GF-D8 (cell line): ENCODE results near the gene ABCA7.

Experiments
- DNase-seq: peaks from one replicate; lab custom pipeline; 2025; lab: John Stamatoyannopoulos, UW

The ABCA7 gene

GRCh38 chr19:1072371-1073015 lies 32.6 kb downstream of the ABCA7 start:
- DNase-seq = no peak

DNA sequence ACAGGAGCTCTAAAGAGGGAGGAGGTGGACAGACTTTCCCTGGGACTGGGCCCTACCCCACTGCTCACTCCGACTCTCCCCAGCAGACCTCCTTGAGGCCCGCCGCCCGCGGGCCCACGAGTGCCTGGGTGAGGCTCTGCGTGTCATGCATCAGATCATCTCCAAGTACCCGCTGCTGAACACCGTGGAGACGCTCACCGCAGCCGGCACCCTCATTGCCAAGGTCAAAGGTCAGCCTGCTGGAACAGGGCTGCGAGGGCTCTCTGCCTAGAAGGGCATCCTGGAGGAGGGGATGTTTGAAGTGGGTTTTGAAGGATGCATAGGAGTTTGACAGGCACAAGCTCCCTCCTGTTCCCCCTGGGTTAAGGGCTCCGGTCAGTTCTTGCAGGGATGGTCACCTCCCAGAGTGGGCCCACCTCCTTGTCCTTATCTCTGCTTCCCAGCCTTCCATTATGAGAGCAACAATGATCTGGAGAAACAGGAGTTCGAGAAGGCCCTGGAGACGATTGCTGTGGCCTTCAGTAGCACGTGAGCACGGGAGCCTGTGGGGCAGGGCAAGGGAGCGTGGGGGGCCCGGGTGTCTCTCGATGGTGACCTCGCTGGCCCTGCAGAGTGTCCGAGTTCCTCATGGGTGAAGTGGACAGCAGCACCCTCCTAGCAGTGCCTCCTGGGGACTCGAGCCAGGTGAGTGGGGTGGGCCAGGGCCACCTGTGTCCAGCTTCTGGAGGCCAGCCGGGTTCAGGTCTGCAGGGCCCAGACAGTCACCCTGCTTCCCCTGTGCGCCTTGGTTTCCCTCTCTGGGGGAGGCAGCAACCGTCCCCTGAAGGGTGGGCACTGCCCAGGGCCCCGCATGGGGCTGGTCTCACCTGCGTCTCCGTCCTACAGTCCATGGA lies 33.4 kb downstream of the ABCA7 start:
- DNase-seq = no peak

- no peak for DNase-seq
Measured at GRCh38 chr19:1073956-1074517, 34.1 kb downstream of the ABCA7 start.

- DNase-seq = peak; percentile 55
Measured at GRCh38 chr19:1074544-1075283, 34.8 kb downstream of the ABCA7 start.

DNA sequence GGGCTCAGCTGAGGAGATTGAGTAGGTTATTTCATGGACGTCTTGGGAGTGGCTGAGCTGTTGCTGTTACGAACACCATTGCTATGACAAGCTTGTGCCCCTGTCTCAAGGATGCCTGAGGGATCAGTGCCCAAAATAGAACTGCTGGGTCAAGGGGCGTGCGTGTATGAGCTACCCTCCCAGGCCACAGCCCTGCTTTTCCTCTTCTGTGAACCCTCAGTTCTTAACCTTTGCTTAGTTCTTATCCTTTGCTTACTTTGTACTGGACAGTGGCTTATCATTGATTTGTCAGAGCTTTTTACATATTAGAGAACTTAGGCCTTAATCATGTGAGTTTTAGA lies 36.1 kb downstream of the ABCA7 start:
- no peak for DNase-seq

DNA sequence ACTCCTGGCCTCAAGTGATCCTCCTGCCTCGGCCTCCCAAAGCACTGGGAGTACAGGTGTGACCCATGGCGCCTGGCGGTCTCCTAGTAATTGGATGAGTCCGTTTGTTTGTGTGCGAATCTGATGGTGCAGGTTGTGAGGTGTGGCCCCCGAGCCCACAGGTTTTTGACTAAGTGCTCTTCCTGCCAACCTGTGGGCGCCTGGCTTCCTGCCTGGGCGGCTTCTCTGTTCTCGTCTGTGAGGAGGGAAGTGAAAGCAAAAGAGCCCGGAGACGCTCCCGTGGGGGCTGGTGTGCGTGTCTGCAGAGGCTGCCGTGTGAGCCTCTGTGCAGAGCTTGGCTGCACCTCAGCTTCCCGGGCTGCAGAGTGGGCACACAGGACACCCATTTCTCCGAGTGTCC lies 37.0 kb downstream of the ABCA7 start:
- DNase-seq = peak; percentile 41

DNA sequence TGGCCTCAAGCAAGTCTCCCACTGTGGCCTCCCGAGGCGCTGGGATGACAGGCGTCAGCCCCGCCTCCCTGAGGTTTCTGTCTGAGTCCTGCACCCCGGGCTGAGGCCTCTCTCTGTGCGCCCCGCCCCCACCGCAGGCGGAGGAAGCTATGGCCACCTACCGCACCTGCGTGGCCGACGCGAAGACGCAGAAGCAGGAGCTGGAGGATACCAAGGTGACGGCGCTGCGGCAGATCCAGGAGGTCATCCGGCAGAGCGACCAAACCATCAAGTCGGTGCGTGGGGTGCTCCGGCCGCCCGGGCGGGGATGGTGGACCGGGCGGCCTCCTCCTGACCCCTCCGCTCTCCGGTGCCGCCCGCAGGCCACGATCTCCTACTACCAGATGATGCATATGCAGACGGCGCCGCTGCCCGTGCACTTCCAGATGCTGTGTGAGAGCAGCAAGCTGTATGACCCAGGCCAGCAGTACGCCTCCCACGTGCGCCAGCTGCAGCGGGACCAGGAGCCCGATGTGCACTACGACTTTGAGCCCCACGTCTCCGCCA lies 39.7 kb downstream of the ABCA7 start:
- DNase-seq = no peak

DNA sequence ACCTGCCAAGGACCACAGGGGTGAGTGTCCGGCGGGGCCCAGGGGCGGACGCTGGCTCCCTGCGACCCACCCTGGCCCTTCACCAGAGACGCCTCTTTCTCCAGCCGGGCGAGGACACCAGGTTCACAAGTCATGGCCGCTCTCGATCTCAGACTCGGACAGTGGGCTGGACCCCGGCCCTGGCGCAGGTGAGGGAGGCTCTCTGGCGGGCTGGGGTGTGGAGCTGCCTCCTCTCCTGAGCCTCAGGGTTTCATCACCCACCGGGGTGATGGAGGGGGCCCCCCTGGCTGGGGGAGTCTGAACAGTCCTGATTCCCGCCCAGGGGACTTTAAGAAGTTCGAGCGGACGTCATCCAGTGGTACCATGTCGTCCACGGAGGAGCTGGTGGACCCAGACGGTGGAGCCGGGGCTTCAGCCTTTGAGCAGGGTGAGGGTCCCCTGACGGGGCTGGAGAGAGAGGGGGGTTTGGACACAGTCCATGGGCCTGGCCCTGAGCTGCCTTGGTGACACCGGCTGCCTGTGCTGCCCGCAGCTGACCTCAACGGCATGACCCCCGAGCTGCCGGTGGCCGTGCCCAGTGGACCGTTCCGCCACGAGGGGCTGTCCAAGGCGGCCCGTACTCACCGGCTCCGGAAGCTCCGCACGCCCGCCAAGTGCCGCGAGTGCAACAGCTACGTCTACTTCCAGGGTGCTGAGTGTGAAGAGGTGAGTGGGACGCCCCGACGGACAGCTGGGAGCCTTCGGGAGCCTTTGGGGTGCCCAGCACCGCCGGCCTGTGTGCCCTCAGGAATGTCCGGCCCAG lies 40.7 kb downstream of the ABCA7 start:
- no peak for DNase-seq

GRCh38 chr19:1081301-1082164 lies 41.6 kb downstream of the ABCA7 start:
- no peak for DNase-seq

- DNase-seq = no peak
Measured at GRCh38 chr19:1082165-1082927, 42.4 kb downstream of the ABCA7 start.

DNA sequence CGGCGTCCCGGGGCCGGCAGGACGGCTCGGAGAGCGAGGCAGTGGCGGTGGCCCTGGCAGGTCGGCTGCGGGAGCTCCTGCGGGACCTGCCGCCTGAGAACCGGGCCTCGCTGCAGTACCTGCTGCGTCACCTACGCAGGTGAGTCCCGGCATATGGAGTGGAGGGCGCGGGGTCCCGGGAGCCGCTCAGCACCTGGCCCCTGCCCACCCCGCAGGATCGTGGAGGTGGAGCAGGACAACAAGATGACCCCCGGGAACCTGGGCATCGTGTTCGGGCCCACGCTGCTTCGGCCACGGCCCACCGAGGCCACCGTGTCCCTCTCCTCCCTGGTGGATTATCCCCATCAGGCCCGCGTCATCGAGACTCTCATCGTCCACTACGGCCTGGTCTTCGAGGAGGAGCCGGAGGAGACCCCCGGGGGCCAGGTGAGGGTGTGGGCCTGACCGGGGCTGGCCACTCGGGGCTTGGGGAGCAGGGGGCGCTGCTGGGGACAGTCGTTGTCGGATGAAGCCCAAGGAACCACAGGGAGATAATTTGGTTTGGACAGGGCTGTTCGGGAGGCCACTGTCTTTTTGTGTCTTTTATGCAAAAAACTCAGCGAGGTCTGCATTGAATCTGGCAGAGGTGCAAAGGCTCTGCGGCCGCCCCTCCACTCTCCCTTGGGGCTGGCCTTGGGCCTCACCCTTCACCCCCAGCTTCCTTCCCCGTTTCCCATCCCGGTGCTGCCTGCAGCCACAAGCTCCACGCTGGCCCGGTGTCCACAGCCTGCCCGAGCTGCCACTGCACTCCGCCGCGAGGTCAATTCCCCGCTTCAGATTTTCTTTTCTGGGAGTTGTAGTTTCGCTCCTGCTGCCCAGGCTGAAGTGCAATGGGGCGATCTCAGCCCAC lies 43.3 kb downstream of the ABCA7 start:
- no peak for DNase-seq

DNA sequence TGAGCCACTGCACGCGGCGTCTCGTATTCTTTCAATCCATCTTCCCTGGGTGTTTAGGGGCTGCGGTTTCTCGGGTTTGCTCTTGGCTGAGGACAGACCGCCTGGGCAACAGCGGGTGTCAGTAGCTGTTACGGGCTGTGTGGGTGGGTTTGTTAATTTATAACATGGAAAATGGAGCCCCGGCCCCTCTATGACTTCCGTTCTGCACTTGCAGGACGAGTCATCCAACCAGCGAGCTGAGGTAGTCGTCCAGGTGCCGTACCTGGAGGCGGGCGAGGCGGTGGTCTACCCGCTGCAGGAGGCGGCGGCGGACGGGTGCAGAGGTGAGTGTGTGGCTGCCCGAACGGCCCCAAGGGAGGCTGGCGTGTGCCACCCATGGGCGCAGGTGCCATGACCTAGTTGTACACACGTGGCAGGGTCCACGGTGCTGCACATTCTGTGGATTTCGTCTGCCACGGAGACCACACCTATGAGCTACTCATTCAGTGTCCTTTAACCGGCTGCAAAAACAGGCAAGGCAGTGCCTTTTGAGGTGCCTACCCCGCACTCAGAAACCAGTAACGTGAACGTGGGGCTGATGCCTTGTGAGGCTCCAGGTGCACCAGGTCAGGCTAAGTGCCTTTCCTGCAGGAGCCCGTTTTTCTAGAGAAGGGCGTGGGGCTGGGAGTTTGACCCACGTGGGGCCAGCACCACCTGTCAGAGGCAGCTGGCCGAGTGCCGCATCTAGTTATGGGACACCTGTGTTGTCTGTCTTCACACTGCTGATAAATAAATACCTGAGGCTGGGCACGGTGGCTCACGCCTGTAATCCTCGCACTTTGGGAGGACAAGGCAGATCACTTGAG lies 44.3 kb downstream of the ABCA7 start:
- DNase-seq = no peak

DNA sequence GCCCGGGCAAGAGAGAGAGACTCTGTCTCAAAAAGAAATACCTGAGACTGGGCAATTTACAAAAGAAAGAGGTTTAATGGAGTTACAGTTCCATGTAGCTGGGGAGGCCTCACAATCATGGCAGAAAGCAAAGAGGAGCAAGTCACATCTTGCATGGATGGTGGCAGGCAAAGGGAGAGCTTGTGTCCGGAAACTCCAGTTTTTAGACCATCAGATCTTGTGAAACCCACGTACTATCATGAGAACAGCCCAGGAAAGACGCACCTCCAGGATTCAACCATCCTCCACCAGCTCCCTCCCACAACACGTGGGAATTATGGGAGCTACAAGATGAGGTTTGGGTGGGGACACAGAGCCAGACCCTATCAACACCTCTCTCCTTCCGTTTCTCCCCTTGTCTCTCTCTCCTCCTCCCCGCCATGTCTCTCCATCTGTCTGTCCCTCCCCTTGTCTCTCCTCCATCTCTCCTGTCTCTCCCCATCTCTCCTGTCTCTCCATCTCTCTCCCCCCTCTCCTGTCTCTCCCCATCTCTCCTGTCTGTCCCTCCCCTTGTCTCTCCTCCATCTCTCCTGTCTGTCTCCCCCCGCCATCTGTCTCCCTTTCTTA lies 45.2 kb downstream of the ABCA7 start:
- DNase-seq = no peak

- no peak for DNase-seq
Measured at GRCh38 chr19:1085676-1086442, 46.0 kb downstream of the ABCA7 start.

GRCh38 chr19:1086613-1087012 lies 46.7 kb downstream of the ABCA7 start:
- no peak for DNase-seq

DNA sequence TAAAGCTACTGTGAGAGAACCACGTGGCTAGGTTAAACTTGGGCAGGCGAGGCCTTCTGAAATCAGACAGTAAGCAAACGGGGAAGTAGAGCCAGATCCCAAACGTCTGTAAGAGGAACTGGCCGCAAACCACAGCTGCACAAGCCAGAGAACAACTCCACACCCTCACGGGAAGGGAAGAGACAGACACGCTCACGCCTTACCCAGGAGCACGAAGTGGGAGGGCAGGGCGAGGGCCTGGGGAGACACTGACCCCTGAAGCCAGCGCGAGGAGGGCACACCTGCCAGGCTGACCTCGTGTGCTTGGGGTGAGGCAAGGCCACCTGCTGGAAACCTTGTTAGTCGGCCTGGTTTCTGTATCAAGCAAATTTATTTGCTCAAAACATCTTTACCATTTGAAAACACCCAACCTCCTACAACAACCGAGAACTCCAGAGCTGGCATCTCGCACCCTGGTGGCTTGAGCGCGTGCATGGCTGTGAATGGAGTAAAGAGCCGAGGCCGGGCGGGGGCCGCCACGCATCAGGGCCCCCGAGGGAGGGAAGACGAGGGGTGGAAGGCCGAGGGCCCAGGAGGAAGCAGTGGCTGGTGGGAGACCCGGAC lies 48.0 kb downstream of the ABCA7 start:
- peak; percentile 92 for DNase-seq
